Measurements from ENCODE around the gene REX1BD. TPM values are rescaled to one million over a fixed set of nuclear protein-coding genes. Genes with fewer than 3 reads are reported as not detected.
"Not testable (repeated sequence)": the region's sequence is repeated elsewhere in the genome, so short reads cannot be mapped to it uniquely, and the experiment has no call there.

Gene REX1BD
- polyA plus RNA-seq, 1 donor, result 32.7 TPM

DNA sequence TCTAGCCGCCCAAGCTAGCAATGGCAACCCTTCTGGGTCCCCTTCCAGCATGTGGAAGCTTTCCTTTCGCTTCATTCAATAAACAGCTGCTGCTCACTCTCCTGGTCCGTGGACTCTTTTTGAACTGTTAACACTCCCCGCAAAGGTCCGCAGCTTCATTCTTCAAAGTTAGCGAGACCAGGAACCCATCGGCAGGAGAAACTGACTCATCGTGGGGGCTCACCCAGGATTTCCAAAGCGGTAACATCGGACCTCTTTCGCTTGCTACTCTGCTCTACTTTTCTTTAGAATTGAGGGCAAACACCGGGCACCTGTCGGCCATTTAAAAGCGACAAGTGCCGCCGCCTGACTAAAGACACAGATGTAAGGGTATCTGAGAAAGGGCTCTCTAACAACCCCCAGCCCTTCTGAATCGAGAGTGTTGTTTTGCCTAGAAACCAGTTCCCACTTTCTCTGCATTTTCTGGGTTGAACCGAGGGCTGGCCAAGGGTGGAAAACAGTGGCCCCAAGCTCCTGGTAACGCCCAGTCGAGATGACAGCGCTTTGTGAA lies 11.2 kb upstream of the REX1BD start:
- DNase-seq, result no peak

DNA sequence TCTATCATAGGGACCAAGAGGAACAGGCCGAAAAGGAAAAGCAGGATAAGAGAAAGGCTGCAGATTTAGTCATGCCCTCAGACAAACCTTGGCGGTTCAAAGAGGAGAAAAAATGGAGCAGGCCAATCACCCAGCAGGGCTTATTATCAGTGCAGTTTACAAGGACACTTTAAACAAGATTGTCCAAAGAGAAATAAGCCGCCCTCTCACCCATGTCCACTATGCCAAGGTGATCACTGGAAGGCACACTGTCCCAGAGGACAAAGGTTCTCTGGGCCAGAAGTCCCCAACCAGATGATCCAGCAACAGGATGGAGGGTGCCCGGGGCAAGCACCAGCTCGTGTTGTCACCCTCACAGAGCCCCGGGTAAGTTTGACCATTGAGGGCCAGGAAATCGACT lies 8.3 kb upstream of the REX1BD start:
- DNase-seq, result no peak

DNA sequence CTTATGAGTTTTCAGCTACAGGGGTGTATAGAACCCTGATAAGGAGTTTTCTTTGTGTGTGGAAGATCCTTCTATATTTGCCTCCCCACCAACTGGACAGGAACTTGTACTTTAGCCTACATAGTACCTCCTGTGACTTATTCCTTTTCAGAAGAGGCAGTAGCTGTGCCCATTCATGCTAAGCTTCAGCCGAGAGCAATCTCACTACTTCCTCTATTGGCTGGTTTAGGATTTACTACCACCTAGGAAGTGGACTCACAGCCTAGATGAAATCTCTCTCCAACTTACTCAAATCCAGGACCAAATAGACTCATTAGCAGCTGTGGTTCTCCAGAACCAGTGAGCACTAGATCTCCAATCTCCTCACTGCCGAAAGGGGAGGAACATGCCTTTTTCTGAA lies 2.3 kb upstream of the REX1BD start:
- DNase-seq, result no peak

DNA sequence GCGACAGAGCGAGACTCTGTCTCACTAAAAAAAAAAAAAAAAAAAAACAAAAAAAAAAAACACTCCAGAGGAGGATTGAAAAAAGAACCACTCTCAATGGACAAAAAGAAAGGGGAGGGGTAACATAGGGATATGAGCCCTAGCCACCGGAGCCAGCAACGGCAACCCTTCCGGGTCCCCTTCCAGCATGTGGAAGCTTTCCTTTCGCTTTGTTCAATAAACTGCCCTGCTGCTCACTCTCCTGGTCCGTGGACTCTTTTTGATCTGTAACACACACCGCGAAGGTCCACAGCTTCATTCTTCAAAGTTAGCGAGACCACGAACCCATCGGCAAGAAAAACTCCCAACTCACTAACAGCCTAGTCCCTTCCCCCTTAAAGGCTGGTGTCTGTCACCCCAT lies 1.0 kb upstream of the REX1BD start:
- no peak for DNase-seq

DNA sequence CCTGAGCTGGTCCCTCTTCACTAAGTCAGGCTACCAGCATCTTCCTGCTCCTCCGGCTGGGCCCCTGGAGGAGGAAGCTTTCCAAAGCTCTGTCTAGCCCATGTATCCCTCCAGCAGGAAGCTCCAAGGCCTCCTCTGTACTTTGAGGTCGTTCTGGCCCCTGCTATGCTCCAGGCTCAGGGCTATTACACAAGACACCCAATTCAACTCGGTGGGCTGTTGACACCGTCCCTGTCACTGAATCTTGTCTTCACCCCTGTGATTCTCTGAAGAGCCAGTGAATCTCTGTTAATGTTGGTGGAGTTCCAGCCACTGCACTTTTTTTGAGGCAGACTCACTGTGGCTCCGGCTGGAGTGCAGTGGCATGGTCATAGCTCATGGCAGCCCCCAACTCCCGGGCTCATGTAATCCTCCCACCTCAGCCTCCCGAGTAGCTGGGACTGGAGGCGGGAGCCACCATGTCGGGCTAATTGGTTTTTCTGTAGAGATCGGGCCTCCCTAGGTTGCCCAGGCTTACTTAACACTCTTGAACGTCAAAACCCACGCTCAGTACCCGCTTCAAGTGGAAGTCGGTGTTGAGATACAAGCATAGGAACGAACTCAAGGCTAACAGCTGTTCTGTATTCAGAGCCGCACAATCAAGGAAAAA lies 512 bp upstream of the REX1BD start:
- DNase-seq, result no peak

DNA sequence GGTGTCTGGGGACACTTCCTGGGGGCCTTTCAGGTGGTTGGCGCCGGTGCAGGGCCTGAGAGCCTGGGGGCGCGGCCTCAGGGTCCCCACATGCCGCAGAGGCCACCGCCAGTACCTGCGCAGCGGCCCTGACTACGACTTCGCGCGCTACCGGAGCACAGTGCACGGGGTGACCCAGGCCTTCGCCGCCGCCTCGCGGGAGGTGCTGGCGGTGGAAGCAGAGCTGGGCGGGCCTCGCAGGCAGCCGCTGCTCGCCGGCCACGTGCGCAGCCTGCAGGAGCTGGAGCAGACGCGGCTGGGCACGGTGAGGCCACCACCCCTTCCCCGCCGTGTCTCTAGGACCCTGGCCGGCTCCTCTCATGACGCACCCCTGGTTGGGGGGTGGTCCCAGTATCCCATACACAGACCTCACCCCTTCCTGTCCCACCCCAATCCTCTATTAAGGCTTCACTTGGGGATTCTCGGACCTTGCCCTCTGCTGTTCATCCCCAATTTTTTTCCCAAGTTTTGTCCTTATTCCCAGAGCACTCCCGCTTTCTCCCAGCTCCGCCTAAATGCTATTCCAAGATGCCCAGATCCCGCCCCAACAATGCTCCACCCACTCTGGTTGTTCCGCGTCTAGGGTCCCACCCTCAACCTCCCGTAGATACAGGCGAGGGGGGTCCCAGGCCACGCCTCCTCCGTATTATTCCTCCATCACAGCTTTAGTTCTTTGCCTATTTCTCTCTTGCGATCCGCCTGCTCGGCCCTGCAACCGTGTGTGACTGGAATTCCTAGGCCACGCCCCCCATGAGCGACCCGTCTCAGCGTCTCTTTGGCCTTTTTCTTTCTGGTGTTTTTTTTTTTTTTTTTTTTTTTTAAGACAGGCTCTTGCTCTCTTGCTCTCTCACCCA lies 1.0 kb downstream of the REX1BD start:
- DNase-seq, result peak; percentile 76

DNA sequence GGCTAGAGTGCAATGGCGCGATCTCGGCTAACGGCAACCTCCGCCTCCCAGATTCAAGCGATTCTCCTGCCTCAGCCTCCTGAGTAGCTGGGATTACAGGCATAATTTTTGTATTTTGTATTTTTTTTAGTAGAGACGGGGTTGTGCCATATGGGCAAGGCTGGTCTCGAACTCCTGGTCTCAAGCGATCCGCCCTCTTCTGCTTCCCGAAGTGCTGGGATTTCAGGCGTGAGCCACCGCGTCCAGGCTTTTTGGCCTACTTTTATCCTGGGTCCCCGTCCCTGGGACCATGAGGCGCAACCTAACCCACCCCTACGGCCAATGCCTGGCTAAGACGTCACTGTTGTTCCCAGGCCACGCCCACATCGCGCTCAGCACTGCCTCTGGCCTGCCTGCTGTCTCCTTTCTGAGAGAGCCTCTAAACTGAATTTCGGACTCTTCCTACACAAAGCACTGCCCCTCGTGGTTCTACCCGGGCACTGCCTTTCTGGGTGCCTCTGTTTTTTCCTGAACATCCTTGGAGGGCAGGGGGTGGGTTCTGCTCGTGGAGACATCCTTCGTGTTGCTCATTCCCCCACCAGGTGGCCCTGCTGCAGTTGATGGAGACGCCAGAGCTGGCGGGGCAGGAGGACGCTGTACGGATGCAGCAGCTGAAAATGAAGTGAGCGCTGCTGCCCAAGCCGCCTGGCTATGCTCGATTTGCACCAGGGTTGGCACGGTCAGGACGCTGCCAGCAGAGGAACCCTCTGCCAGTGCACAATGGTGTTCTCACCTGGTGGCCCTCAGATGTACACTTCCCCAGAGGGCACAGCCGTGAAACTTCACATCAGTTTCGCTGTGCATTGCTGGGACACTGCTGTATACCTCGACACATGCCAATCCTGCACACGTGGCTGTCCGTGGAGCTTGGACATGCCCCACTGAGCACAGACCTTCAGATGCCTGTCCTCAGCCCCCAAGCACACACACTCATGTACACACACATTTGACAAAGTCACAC lies 2.0 kb downstream of the REX1BD start:
- DNase-seq, result peak; percentile 87

DNA sequence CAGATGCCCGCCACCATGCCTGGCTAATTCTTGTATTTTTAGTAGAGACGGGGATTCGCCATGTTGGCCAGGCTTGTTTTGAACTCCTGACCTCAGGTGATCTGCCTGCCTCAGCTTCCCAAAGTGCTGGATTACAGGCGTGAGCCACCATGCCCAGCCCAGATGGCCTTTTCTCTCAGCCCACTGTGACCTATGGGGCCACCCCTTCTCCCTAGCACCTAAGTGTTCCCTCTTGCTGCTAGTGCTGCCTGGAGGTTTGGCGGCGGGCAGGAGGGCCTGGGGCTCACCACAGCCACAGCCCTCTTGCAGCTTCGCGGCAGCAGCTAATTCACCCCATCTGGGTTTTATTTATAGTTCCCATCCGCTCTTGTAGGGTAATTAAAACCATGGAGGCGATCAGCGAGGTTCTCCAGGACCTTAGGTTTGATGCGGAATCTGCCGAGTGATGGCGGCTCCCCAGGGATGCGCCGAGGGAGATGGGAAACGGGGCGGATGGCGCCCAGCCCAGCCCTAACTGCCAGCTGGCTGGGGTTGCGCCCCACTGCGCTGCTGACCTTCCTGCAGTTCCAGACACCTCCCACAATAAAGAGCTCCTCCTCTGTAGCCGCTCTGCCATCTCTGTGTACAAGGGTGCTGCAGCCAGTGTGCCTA lies 3.3 kb downstream of the REX1BD start:
- no peak for DNase-seq

DNA sequence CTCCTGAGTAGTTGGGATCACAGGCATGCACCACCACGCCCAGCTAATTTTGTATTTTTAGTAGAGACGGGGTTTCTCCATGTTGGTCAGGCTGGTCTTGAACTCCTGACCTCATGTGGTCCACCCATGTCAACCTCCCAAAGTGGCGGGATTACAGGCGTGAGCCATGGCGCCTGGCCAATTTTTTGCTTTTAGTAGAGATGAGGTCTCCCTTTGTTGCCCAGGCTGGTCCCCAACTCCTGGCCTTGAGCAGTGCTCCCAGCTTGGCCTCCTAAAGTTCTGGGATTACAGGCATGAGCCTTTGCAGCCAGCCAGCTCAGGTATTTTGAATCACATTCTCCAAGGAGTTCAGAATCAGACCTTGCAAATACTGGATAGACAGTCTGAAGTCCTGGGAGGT lies 4.1 kb downstream of the REX1BD start:
- not testable (repeated sequence) for DNase-seq

DNA sequence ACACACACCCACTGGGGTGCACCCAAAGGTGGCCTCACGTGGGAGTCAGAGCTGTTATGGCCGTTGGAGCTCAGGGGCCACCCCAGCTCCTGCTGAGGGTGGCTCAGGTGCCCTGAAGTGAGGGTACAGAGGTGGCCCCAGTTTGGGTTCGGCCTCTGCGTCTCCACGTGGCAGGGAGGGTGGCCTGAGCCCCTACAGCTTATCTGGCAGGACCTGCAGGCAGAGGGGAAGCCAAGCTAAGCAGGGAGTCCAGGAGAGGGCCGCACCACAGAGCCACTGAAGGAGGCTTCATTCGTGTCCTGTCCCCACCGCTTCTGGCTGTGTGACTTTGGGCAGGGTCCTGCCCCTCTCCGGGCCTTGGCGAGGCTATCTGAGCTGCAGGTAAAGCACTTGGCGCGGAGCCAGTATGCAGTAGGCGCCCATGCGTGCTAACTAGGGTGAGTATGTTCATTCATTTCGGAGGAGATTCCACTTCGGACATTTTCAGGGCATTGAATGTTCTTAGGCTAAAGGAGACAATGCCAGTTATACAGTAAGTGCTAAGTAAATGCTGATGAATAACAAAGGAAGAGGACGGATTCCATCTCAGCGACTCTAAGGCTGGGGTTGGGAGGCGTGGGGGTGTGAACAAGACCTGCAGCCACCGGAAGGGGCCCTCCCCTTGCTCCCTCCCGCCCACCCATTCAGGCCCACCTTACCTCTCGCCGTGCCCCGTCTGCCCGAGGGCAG lies 4.9 kb downstream of the REX1BD start:
- DNase-seq, result no peak

DNA sequence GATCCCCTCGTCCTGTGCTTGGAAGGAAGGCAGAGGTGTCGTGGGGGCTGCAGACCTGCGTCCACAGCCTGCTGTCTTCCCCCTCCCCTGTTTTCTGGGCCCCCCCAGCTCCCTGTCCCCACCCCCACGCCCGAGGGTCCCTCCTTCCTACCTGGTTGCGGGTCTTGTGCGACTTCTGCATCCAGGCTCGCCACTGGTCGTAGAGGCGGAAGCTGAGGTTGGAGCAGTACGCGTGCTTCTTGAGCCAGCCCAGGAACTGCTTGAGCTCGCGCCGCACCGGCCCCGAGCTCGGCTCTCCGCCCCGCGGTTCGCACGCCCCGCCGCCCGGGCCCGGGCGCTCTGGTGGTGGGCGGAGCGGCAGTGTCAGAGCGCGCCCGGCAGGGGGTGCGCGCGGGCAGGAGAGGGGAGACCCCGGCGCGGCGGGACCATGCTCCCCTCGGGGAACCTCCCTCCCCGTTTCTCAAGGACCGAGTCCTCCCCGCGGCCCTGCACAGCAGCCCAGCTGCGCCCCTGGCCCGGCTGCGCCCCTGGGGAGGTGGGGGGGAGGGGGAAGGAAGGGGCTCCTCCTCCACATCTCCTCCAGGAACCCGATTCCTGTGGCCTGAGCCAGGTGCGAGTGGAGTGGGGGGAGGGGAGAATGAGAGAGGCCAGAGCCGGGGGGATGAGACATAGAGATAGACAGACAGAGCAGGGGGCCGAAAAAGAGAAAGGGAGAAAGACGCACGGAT lies 5.7 kb downstream of the REX1BD start:
- peak; percentile 89 for DNase-seq

DNA sequence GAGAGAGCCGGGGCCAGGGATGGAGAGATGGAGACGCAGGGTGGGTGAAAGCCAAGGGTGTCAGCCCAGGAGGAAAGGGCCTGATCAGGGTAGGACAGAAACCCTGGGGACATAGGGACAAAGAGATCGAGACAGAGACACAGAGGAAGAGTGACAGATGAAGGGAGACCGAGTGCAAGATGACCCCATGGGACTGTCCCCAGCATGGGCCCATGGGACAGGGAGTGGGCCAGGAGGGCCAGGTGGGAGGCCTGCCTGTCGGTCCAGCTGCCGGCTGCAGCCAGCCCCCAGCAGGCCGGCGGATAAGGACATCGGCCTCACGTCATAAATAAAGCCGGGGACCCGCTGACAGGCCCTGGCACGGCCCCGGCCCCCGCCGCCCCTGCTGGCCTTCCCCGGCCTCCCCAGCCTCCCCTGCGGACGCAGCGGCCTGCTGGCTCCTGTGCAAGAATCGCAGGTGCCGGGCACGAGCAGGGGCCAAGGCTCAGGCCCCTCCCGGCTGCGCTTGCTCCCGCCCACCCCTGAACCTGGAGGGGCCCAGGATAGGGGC lies 6.3 kb downstream of the REX1BD start:
- no peak for DNase-seq

DNA sequence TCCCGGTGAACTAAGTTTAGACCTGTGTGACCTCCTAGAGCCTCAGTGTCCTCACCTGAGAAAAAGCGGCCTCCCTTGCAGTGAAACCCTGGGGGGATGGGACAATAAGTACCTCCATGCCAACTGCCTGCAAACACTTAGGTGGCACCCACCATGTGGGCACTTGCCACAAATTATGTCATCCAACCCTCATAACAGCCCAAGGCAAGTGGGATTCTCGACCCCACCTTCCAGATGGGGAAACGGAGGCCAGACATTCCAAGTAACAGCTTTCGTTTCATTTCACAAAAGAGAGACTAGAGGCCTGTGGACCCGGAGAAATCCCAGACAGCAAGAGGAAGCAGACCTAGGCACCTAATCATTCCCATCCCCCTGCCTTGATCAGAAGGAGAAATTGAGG lies 6.9 kb downstream of the REX1BD start:
- no peak for DNase-seq

DNA sequence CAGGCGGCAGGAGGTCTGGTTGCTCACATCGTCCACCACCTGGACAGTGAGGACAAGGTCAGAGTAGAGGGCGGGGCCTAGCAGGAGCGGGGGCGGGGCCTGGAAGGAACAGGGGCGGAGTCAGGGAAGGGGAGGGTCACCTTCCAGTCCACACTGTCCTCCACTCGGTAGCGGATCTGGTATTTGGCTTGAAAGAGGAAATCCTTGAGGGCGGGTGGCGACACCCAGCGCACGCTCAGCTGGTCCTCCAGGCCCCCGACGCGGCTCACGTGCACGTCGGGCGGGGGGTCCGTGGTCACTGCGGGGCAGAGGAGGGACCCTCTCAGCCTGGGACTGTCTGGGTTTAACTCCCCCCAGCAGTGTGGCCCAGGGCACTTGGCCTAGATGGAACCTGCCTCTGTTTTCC lies 8.2 kb downstream of the REX1BD start:
- no peak for DNase-seq

DNA sequence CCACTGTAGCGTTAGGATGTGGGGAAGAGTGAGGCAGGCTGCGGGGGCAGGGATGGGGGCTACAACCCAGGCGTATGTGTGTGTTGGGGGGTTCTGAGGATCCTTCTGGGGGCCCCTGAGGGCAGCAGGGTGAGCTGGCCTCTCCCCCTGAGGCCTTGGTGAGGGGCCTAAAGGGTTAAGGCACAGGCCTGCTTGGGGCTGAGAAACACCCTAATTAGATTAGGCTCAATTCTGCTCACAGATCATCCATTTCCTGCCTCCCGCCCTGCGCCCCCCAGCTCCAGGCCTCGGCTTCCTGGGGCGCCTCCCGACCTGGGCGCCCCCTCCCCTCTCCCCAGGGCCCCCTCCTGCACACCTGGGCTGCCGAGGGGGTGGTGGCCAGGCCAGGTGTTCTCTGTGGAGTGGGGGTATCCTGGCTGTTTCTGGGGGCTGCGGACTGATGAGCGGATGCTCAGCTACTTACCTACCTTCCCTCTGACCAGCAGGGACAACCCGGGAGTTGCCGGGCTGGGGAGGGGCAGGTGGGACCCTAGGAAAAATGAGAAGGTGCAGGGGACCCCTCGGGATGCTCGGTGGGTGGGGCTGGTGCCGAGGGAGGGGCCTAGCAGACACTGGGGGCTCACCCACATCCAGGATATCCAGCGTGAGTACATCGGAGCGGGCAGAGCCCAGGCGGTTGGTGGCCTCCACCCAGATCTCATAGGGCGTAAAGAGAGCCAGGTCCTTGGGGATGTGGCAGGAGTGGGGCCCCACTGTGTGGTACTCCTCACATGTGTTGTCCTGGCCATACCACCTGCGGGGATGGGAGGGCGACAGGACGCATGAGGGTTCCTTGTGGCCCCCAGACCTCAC lies 9.4 kb downstream of the REX1BD start:
- no peak for DNase-seq

DNA sequence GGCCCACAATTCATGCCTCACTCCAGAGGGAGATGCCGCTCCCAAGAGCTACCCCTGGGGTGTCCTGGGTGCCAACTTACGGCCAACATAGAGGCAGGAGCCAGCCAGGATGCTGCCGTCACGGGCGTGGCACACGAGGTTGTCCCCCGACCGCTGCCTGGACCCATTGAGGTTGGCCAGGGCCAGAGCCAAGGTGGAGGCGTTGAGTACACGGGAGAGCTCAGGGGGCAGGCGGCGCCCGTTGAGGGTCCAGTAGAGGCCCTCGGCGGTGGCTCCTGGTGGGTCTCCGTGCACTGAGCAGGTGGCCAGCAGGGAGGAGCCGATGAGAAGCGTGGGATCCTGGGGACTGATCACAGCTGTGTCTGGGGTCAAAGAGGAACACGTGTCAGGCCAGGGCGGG lies 10.9 kb downstream of the REX1BD start:
- no peak for DNase-seq

DNA sequence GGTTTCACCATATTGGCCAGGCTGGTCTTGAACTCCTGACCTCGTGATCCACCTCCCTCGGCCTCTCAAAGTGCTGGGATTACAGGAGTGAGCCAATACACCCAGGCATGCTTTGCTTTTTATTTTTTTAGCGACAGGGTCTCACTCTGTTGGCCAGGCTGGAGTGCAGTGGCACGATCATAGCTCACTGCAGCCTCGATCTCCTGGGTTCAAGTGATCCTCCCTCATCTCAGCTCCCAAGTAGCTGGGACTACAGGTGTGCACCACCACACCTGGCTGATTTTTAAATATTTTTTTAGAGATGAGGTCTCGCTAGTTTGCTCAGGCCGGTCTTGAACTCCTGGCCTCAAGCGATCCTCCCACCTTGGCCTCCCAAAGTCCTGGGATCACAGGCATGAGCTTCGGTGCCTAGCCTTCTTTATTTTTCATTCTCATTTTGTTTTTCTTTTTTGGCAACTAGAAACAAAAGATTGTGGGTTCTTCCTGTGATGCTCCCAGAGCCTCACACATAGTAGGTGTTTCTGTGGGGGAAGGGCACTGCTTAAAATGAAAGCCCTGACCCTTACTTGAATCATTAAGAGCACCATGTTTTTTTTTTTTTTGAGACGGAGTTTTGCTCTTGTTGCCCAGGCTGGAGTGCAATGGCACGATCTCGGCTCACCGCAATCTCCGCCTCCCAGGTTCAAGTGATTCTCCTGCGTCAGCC lies 12.2 kb downstream of the REX1BD start:
- DNase-seq, result not testable (repeated sequence)

DNA sequence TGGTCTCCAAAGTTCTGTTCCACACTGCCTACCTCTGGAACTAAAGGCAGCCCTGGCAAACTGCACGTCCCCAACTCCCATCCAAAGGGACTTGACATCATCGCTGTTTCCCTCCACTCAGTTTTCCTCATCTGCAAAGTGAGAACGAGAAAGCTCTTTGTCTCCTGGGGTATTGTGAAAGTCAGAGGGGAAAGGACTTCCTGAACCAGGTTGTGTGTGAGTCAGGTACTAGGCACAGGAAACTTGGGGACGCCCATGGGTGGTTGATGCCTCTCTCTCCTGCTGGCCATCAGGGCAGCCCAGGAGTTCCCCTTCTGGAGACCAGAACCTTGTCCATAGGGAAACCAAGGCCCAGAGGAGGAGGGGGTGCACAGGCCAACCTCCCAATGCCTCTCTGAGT lies 13.3 kb downstream of the REX1BD start:
- no peak for DNase-seq
